Psoas muscle (tissue), 8 donors: ENCODE data around the gene ZNF227. TPM values are rescaled to one million over a fixed set of nuclear protein-coding genes. Genes with fewer than 3 reads are reported as not detected.
"Not testable (repeated sequence)": the region's sequence is repeated elsewhere in the genome, so short reads cannot be mapped to it uniquely, and the experiment has no call there.

ENCODE experiments used
- ATAC-seq, 4 donors: fragments of 200-7000 bp; cut with Tn5 transposase; one replicate each; pipeline ENCODE4 v1.9.1; 2020; ENCODE audit warnings: moderate library complexity in 3 of 4, mild to moderate bottlenecking in 2 of 4
- DNase-seq, 2 donors: peaks; one replicate each; pipeline ENCODE4 v3.0.0-alpha.2; 2020
- H3K27ac ChIP-seq: fragments of 200-600 bp; one replicate; pipeline ENCODE4 v1.8.0; 2022
- H3K27me3 ChIP-seq, 3 donors: fragments of 200-600 bp in 1 of 3; one replicate each; pipeline versions ENCODE4 v1.6.1 to v1.8.0; 2013 to 2022; ENCODE audit warnings: low read length in 2 of 3, mild to moderate bottlenecking in 2 of 3, moderate library complexity in 1 of 3; ENCODE audit not compliant: insufficient read depth in 3 of 3
- H3K36me3 ChIP-seq, 2 donors: fragments of 200-600 bp in 1 of 2; one replicate each; pipeline versions ENCODE4 v1.6.1 to v1.8.0; 2013 to 2022; ENCODE audit warnings: low read depth in 1 of 2, mild to moderate bottlenecking in 1 of 2, moderate library complexity in 1 of 2; ENCODE audit not compliant: insufficient read depth in 1 of 2
- H3K4me1 ChIP-seq: fragments of 200-600 bp; one replicate; pipeline ENCODE4 v1.8.0; 2022
- H3K4me3 ChIP-seq: fragments of 200-600 bp; one replicate; pipeline ENCODE4 v1.8.0; 2022; ENCODE audit warnings: mild to moderate bottlenecking
- H3K9me3 ChIP-seq: fragments of 200-600 bp; one replicate; pipeline ENCODE4 v1.8.0; 2022
- WGBS, 3 donors: extraction: QIAGEN DNeasy Blood & Tissue Kit; methylation state at CpG; one replicate each; pipeline versions ENCODE4 v1.1.6 to v1.1.7; 2013; 5-methylcytosine and 5-hydroxymethylcytosine counted together
- intact Hi-C, 2 donors: fragments of 100-400 bp; cut with DNase I; formaldehyde crosslinking; loops; one replicate each; pipeline versions ENCODE4 v1.11.0 to v1.14.2; 2022
- polyA plus RNA-seq, 3 donors: library from polyadenylated mRNA; stranded (reverse); fragments of 200-250 nt; gene quantifications; one replicate each; pipeline ENCODE4 v1.2.3, GENCODE V29; 2013
- total RNA-seq, 4 donors: library from RNA; stranded (reverse); fragmentation: NEBNext Ultra II Directional in 2 of 4; extraction: Animal tissue kit (Norgen Biotek cat#: 25700) in 2 of 4; gene quantifications; one replicate each; pipeline versions ENCODE4 v1.2.1 to v1.2.4, GENCODE V29; 2021 to 2023
- TF ChIP-seq, protein P1 (sequence below): fragments of 200-600 bp; IDR thresholded peaks from one replicate; pipeline ENCODE4 v1.8.0; 2022; ENCODE audit warnings: antibody characterized with exemption
- donor health status: healthy with polysubstance abuse.
- donor health status: DM: no; HTN: no; CAD: no; lungs with moderate emphysema.
- donor health status: Bipolar disorder and iron deficiency.
- donor health status: healthy.
- donor health status: DM: yes; HTN: yes; CAD: no.
- donor health status: DM: no; HTN: no; CAD: no.
- donor health status: DM: no; HTN: no; CAD: no.
- donor health status: DM: yes; HTN: yes; CAD: no.

Gene ZNF227
- total and polyA plus RNA-seq, 7 donors, result 2.3 to 10.8 (median 9.8) TPM

DNA sequence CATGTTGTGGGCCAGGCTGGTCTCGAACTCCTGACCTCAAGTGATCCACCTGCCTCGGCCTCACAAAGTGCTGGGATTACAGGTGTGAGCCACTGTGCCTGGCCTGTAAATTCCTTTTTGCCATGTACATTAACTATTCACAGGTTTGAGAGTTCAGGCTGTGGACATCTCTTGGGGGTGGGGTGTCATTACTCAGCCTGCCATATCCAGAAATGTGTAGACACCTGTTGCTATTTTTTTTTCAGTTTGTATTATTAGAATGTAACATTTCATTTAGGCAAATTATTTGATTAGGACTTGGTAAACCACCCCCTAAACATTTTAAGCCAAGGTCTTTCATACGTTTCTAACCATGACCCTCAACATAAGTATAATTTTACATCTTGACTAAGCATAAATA is 20.5 kb downstream of the ZNF227 start:
- Histone ChIP-seq H3K4me3 (no peak overlapping the region), H3K27ac (no peak overlapping the region), H3K4me1 (no peaks in the 10 kb centered on the region), H3K9me3 (peaks cover 54% of the 10 kb centered on the region), H3K36me3 (peaks cover 42 to 95% of the 10 kb centered on the region in 2 donors), H3K27me3 (no peaks in the 10 kb centered on the region)
- WGBS, 3 donors, result 97 to 99% (median 97%) methylated on average over 3 of the region's 3 CpGs
- ATAC-seq, result no peak
- intact Hi-C loops, result no loop called here
- no peak for DNase-seq
- TF ChIP-seq, protein P1, sequence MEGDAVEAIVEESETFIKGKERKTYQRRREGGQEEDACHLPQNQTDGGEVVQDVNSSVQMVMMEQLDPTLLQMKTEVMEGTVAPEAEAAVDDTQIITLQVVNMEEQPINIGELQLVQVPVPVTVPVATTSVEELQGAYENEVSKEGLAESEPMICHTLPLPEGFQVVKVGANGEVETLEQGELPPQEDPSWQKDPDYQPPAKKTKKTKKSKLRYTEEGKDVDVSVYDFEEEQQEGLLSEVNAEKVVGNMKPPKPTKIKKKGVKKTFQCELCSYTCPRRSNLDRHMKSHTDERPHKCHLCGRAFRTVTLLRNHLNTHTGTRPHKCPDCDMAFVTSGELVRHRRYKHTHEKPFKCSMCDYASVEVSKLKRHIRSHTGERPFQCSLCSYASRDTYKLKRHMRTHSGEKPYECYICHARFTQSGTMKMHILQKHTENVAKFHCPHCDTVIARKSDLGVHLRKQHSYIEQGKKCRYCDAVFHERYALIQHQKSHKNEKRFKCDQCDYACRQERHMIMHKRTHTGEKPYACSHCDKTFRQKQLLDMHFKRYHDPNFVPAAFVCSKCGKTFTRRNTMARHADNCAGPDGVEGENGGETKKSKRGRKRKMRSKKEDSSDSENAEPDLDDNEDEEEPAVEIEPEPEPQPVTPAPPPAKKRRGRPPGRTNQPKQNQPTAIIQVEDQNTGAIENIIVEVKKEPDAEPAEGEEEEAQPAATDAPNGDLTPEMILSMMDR, result no peak

DNA sequence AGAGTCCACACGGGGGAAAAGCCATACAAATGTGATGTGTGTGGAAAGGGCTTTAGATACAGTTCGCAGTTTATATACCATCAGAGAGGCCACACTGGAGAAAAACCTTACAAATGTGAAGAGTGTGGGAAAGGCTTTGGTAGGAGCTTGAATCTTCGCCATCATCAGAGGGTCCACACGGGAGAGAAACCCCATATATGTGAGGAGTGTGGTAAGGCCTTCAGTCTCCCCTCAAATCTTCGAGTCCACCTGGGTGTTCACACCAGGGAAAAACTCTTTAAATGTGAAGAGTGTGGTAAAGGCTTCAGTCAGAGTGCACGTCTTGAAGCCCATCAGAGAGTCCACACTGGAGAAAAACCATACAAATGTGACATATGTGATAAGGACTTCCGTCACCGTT is 24.1 kb downstream of the ZNF227 start:
- TF ChIP-seq, protein P1, result no peak
- DNase-seq (no peak), ATAC-seq (no peak)
- WGBS, 3 donors, result 96 to 99% (median 98%) methylated on average over 8 of the region's 8 CpGs
- H3K27ac ChIP-seq, result no peak overlapping the region
- no peaks in the 10 kb centered on the region for H3K27me3 ChIP-seq
- peaks cover 77% of the 10 kb centered on the region for H3K9me3 ChIP-seq
- no peaks in the 10 kb centered on the region for H3K4me1 ChIP-seq
- intact Hi-C loops, result no loop called here
- peaks cover 33 to 75% of the 10 kb centered on the region in 2 donors for H3K36me3 ChIP-seq
- no peak overlapping the region for H3K4me3 ChIP-seq

DNA sequence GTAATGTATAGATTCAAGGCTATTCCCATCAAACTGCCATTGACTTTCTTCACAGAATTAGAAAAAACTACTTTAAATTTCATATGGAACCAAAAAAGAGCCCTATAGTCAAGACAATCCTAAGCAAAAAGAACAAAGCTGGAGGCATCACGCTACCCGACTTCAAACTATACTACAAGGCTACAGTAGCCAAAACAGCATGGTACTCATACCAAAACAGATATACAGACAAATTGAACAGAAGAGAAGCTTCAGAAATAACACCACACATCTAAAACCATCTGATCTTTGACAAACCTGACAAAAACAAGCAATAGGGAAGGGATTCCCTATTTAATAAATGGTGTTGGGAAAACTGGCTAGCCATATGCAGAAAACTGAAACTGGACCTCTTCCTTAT is 40.0 kb downstream of the ZNF227 start:
- H3K4me3 ChIP-seq, H3K4me1 ChIP-seq, DNase-seq, H3K27me3 ChIP-seq, ATAC-seq, H3K27ac ChIP-seq, H3K36me3 ChIP-seq, intact Hi-C loops: not testable (repeated sequence)
- 92 to 97% (median 94%) methylated on average over 2 of the region's 2 CpGs for WGBS, 3 donors
- peaks cover 97% of the 10 kb centered on the region for H3K9me3 ChIP-seq

DNA sequence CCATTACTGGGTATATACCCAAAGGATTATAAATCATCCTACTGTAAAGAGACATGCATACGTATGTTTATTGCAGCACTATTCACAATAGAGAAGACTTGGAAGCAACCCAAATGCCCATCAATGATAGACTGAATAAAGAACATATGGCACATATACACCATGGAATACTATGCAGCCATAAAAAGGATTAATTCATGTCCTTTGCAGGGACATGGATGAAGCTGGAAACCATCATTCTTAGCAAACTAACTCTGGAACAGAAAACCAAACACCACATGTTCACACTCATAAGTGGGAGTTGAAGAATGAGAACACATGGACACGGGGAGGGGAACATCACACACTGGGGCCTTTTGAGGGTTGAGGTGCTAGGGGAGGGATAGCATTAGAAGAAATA is 41.1 kb downstream of the ZNF227 start:
- DNase-seq, H3K4me3 ChIP-seq, H3K4me1 ChIP-seq, H3K27me3 ChIP-seq, intact Hi-C loops, H3K36me3 ChIP-seq, H3K27ac ChIP-seq, ATAC-seq: not testable (repeated sequence)
- H3K9me3 ChIP-seq, result peaks cover 97% of the 10 kb centered on the region
- WGBS, 3 donors, result 93 to 96% (median 93%) methylated on average over 2 of the region's 2 CpGs

DNA sequence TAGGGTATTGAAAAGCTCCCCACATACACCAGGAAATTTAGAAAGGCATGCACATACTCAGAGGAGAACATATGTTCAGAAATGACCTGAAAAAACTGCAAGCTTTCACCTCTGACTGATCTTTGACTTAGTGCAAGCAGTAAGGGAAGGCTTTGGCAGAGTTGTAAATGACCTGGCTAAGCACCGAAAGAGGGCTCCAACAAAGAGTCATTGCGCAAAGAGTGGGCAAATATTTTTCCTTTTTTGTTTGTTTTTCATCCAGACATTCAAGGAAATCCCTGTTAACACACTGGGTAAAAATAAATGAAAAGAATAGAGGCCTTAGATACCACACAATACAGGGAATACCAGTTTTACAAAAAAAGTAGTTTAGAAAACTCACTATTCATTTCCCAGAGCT is 42.2 kb downstream of the ZNF227 start:
- Histone ChIP-seq H3K9me3 (peaks cover 88% of the 10 kb centered on the region), H3K36me3 (peaks cover 0 to 4% of the 10 kb centered on the region in 2 donors), H3K4me3 (no peak overlapping the region), H3K27me3 (no peaks in the 10 kb centered on the region), H3K27ac (no peak overlapping the region), H3K4me1 (no peaks in the 10 kb centered on the region)
- intact Hi-C loops, result no loop called here
- DNase-seq (no peak), ATAC-seq (no peak)
- TF ChIP-seq, protein P1, result no peak
- 95 to 98% (median 96%) methylated on average over 2 of the region's 2 CpGs for WGBS, 3 donors

DNA sequence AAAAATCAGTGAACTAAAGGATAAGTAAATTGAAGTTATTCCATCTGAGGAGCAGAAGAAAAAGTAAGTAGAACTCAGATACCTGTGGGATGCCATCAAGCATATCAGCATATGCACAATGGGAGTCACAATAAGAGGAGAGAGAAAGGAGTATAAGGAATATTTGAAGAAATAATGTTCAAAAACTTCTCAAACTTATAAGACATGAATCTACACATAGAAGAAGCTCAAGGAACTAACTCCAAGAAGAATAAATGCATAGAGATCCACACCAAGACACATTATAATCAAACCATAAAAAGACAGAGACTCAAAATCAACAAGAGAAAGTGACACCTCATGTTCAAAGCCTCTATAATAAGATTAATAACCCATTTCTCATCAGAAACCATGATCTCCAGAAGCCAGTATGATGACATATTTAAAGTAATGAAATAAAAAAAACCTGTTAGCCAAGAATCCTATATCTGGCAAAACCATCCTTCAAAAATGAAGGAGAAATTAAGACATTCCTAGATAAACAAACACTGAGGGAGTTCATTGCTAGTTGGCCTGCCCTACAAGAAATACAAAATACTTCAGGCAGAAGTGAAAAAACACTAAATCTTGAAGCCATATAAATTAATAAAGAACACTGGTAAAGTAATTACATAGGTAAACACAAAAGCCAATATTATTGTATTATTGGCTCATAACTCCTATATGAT is 43.5 kb downstream of the ZNF227 start:
- Histone ChIP-seq H3K36me3 (peaks cover 0 to 4% of the 10 kb centered on the region in 2 donors), H3K4me1 (no peaks in the 10 kb centered on the region), H3K9me3 (peaks cover 88% of the 10 kb centered on the region), H3K4me3 (no peak overlapping the region), H3K27ac (no peak overlapping the region), H3K27me3 (no peaks in the 10 kb centered on the region)
- DNase-seq (no peak), ATAC-seq (no peak)
- TF ChIP-seq, protein P1, result no peak
- intact Hi-C loops, result no loop called here
